ENCODE data around the gene CIAO3. TPM values are rescaled to one million over a fixed set of nuclear protein-coding genes. Genes with fewer than 3 reads are reported as not detected.
"Not testable (repeated sequence)": the region's sequence is repeated elsewhere in the genome, so short reads cannot be mapped to it uniquely, and the experiment has no call there.

Gene CIAO3
- polyA plus RNA-seq, 6 donors from 2014 or later: 14.1 to 29.6 (median 20.5) TPM

DNA sequence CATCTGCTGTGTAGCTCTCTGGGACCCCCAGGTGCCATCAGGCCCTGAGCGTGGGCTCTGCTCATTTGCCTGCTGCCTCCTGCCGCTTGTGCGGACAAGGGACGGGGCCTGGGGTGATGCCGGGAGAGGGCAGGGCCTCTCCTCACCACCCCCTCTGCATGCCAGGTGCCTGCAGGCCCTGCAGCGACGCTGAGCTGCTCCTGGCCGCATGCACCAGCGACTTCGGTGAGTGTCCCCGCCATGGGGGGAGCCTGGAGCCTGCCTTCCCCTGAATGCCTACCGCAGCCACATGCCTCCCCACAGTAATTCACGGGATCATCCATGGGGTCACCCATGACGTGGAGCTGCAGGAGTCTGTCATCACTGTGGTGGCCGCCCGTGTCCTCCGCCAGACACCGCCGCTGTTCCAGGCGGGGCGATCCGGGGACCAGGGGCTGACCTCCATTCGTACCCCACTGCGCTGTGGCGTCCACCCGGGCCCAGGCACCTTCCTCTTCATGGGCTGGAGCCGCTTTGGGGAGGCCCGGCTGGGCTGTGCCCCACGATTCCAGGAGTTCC is 23.9 kb downstream of the CIAO3 start:
- peak overlapping the region in 2 of 8 donors; percentile 68 to 71 for H3K4me3 Mint-ChIP-seq
- no peak for ATAC-seq (ENCODE audit: low read depth in 2 of 2)
- H3K27ac Mint-ChIP-seq: no peak overlapping the region
- H3K36me3 Mint-ChIP-seq: no peaks in the 10 kb centered on the region
- H3K27me3 Mint-ChIP-seq: peaks cover 0 to 20% (median 7%) of the 10 kb centered on the region in 3 donors
- peaks cover 10 to 24% (median 17%) of the 10 kb centered on the region in 3 donors for H3K4me1 Mint-ChIP-seq
- H3K9me3 Mint-ChIP-seq: no peaks in the 10 kb centered on the region
- DNase-seq: no peak

GRCh38 chr16:716200-716568 is 24.6 kb downstream of the CIAO3 start:
- no peak for ATAC-seq (ENCODE audit: low read depth in 2 of 2)
- Mint-ChIP-seq H3K4me1 (peaks cover 10 to 24% (median 18%) of the 10 kb centered on the region in 3 donors), H3K27ac (peak overlapping the region in 1 of 6 donors; percentile 68)

GRCh38 chr16:715477-716199 is 25.2 kb downstream of the CIAO3 start:
- DNase-seq: no peak
- Mint-ChIP-seq H3K36me3 (no peaks in the 10 kb centered on the region), H3K9me3 (no peaks in the 10 kb centered on the region), H3K27ac (no peak overlapping the region), H3K27me3 (peaks cover 0 to 30% (median 7%) of the 10 kb centered on the region in 3 donors), H3K4me1 (peaks cover 10 to 24% (median 19%) of the 10 kb centered on the region in 3 donors), H3K4me3 (peak overlapping the region in 7 of 8 donors; percentile 51 to 75 (median 68))
- ATAC-seq (ENCODE audit: low read depth in 2 of 2): peak; percentile 13

More at GRCh38 chr16:716200-716568, 24.6 kb downstream of the CIAO3 start:
- DNase-seq: no peak
- Mint-ChIP-seq H3K27me3 (peaks cover 0 to 25% (median 7%) of the 10 kb centered on the region in 3 donors), H3K36me3 (no peaks in the 10 kb centered on the region), H3K4me3 (peak overlapping the region; percentile 51 to 77 (median 70)), H3K9me3 (no peaks in the 10 kb centered on the region)

DNA sequence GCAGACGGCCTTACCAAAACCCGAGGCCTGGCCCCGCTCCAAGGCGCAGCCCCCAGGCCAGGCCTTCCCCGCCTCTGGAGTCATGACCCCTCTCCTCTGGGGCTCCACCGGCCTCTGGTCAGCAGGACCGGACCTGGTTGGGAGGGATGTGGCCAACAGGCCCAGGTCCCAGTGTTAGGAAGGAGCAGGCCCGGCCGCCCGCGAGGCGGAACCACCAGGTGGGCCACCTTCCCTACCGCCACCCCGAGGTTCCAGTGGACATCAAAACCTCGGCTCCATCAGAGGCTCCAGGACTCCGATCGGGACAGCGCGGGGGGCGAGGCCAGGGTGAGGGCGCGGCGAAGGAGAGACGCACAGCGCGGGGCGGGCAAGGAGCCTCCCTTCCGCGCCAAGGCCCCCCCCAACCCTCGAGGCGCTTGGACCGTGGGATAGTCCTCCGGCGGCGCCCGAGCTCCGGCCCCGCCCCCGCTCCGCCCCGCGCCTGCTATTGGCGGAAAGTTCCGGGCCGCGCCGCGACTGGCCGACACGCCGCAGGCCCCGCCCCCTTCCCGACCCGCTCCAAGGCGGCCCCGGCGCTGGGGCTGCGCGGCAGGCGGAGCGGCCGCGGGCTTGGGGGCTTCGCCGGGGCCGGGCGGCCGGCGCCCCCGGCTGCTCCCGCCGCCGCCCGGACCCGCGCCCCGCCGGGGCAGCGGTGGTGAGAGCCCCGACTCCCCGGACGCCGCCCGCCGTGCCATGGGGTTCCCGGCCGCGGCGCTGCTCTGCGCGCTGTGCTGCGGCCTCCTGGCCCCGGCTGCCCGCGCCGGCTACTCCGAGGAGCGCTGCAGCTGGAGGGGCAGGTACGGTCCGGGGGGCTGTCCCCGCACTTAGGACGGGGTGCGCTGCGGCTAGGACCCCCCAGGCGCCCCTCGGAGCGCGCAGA is 26.0 kb downstream of the CIAO3 start, which contains the start of gene METRN:
Gene METRN (plus strand): TSS at position 561 of the 919 bp plus-strand sequence. CDS start 172 bp downstream, at position 733.
- peak; percentile 85 for ATAC-seq (ENCODE audit: low read depth in 2 of 2)
- no peak within 1 kb of the TSS for H3K27ac Mint-ChIP-seq

GRCh38 chr16:714079-714478 is 26.7 kb downstream of the CIAO3 start:
- Mint-ChIP-seq H3K9me3 (no peaks in the 10 kb centered on the region), H3K27me3 (peaks cover 6 to 46% (median 13%) of the 10 kb centered on the region in 3 donors), H3K36me3 (no peaks in the 10 kb centered on the region), H3K27ac (no peak overlapping the region), H3K4me3 (peak overlapping the region in 7 of 8 donors; percentile 30 to 64 (median 44)), H3K4me1 (peaks cover 7 to 9% (median 8%) of the 10 kb centered on the region in 3 donors)
- ATAC-seq (ENCODE audit: low read depth in 2 of 2) (no peak), DNase-seq (no peak)

More for the DNA sequence above, 26.0 kb downstream of the CIAO3 start, which contains the start of gene METRN:
- DNase-seq: peak; percentile 83
- Mint-ChIP-seq H3K4me1 (peaks cover 10 to 16% (median 13%) of the 10 kb centered on the region in 3 donors), H3K4me3 (peak within 1 kb of the TSS in 7 of 8 donors; percentile 51 to 75 (median 68)), H3K27me3 (peaks cover 0 to 38% (median 7%) of the 10 kb centered on the region in 3 donors), H3K36me3 (no peaks in the 10 kb centered on the region), H3K9me3 (no peaks in the 10 kb centered on the region)

DNA sequence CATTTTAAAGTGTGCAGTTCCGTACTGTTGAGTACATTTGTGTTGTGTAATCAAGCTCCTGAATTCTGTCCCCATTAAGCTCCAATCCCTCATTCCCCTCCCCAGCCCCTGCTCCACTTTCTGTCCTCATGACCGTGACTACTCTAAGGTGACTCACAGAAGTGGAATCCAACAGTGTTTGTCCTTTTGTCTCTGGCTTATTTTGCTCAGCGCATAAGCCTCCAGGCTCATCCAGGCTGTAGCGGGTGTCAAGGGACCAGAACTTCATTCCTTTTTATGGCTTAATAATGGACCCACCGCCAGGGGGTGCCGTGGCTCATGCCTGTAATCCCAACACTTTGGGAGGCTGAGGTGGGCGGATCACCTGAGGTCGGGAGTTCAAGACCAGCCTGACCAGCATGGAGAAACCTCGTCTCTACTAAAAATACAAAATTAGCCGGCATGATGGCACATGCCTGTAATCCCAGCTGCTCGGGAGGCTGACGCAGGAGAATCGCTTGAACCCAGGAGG is 28.0 kb downstream of the CIAO3 start:
- not testable (repeated sequence) for H3K4me1 Mint-ChIP-seq; H3K27ac Mint-ChIP-seq; DNase-seq; ATAC-seq (ENCODE audit: low read depth in 2 of 2); H3K36me3 Mint-ChIP-seq; H3K9me3 Mint-ChIP-seq
- Mint-ChIP-seq H3K27me3 (peaks cover 18 to 59% (median 25%) of the 10 kb centered on the region in 3 donors), H3K4me3 (peak overlapping the region in 2 of 8 donors; percentile 71 to 74)

DNA sequence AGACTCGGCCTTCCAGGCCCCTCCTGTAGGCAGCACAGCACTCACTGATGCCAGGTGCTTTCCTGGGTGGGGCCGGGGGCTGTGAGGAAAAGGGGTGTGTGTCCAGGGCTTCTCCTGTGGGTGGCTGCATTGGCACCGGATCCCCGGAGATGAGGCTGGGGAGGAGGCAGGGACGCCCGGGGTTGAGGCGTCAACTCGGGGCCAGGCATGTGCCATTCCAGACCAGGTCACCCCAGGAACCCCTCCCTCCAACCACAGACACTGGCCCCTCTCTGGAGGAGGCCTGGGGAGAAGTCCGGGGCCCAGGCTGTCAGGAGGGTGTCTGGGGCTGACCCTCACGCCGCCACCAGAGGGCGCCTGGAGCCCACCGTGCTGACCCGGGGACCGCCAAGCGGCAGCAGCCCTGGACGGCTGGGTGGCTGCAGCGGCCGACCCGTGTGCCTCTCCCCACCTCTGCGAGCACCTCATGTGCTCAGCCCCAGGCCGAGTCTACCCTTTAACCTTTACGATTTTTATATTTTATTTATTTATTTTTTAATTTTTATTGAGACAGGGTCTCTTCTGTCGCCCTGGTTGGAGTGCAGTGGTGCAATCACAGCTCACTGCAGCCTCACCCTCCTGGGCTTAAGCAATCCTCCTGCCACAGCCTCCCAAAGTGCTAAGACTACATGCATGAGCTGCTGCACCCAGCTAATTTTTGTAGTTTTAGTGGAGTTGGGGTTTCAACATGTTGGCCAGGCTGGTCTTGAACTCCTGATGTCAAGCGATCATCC is 29.1 kb downstream of the CIAO3 start:
- H3K9me3 Mint-ChIP-seq: no peaks in the 10 kb centered on the region
- peak; percentile 67 to 68 for ATAC-seq (ENCODE audit: low read depth in 2 of 2)

DNA sequence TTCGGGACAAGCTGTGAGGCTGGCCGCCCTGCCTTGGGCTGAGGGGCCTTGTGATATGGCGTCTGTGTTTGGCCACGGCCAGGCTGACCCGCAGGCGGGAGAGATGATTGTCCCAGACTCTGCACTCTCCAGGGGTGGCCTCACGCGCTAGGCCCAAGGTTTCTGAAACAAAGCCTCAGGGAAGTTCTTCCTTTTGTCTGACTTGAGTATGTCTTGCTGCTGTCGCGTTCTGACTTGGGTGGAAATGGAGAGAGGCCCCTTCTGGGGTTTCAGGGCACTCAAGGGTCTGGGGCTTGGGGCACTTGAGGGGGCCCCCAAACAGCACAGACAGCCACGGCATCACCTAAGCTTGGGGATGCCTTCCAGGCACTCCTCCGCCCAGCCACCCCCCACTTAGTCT is 29.7 kb downstream of the CIAO3 start:
- H3K4me3 Mint-ChIP-seq: no peak overlapping the region
- peaks cover 3 to 13% (median 7%) of the 10 kb centered on the region in 3 donors for H3K4me1 Mint-ChIP-seq
- no peak for ATAC-seq (ENCODE audit: low read depth in 2 of 2)
- DNase-seq: no peak
- no peaks in the 10 kb centered on the region for H3K9me3 Mint-ChIP-seq
- H3K27me3 Mint-ChIP-seq: peaks cover 24 to 68% (median 31%) of the 10 kb centered on the region in 3 donors
- no peaks in the 10 kb centered on the region for H3K36me3 Mint-ChIP-seq
- peak overlapping the region in 1 of 6 donors; percentile 42 for H3K27ac Mint-ChIP-seq

More for the DNA sequence above, 29.1 kb downstream of the CIAO3 start:
- H3K4me1 Mint-ChIP-seq: peaks cover 3 to 8% (median 6%) of the 10 kb centered on the region in 3 donors
- peak; percentile 79 for DNase-seq
- peaks cover 24 to 68% (median 28%) of the 10 kb centered on the region in 3 donors for H3K27me3 Mint-ChIP-seq
- no peaks in the 10 kb centered on the region for H3K36me3 Mint-ChIP-seq
- H3K27ac Mint-ChIP-seq: no peak overlapping the region
- no peak overlapping the region for H3K4me3 Mint-ChIP-seq

GRCh38 chr16:710500-711075 is 30.2 kb downstream of the CIAO3 start:
- no peak for ATAC-seq (ENCODE audit: low read depth in 2 of 2)
- DNase-seq: no peak
- Mint-ChIP-seq H3K27ac (no peak overlapping the region), H3K4me1 (peaks cover 3 to 13% (median 7%) of the 10 kb centered on the region in 3 donors), H3K36me3 (no peaks in the 10 kb centered on the region), H3K9me3 (no peaks in the 10 kb centered on the region), H3K4me3 (no peak overlapping the region), H3K27me3 (peaks cover 24 to 68% (median 31%) of the 10 kb centered on the region in 3 donors)

DNA sequence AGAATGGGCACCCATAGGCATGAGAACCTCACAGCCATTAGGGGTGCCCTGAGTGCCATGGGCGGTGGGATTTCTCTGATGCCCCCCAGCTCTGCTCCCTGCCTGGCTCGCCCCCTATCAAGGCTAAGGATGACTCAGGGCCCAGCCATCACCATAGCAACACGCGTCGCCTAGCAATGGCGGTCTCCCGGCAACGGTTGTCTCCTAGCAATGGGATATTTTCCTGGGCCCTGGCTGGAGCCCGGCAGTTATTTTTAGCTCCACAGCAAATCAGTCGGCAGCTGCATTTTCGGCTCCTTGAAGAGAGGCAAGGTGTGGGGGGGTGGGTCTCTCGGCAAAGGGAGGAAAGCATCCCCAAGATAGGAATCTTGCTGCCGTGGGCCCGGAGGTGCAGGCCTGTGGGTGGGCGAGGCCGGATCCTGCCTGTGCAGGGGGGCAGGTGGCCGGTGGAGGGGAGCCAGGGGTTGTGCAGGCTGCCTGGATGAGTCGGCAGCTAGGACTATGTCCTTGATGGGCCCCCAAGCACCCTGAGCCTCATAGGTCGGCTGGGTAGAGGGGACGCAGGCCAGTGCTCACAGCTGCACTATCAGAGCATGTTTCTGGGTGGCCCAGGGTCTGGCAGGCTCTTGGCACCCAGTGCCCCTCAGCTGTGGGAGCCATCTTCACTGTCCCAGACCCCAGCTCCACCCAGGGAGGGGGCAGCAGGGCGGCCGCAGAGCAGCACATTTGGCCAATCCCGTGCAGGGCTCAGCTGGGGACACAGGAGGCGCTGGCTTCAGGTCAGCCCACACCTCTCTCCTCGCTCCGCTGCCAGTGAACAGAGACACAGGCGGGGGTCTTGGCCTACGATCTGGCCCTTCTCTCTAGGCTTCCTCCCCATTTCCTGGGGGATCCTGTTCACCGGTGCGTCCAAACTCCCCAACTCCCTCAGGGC is 31.0 kb downstream of the CIAO3 start:
- Mint-ChIP-seq H3K27me3 (peaks cover 24 to 68% (median 31%) of the 10 kb centered on the region in 3 donors), H3K4me1 (peaks cover 3 to 13% (median 7%) of the 10 kb centered on the region in 3 donors), H3K9me3 (no peaks in the 10 kb centered on the region), H3K4me3 (no peak overlapping the region), H3K27ac (no peak overlapping the region), H3K36me3 (no peaks in the 10 kb centered on the region)
- no peak for ATAC-seq (ENCODE audit: low read depth in 2 of 2)
- no peak for DNase-seq

DNA sequence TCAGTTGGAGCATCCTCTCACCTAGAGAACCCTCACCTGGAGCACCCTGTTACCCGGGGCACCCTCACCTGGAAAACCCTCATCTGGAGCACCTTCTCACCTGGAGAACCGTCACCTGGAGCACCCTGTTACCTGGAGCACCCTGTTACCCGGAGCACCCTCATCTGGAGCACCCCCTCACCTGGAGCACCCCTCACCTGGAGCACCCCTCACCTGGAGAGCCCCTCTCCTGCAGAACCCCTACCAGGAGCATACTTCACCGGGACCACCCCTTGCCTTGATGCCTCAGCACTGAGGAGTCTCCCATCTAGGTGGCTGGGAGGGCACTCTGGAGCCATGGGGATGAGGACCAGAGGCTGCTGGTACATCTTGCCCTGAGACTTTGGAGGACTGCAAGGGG is 31.8 kb downstream of the CIAO3 start:
- H3K27me3 Mint-ChIP-seq: peaks cover 24 to 69% (median 29%) of the 10 kb centered on the region in 3 donors
- DNase-seq: no peak

More for the DNA sequence above, 31.8 kb downstream of the CIAO3 start:
- Mint-ChIP-seq H3K27ac (no peak overlapping the region), H3K9me3 (no peaks in the 10 kb centered on the region), H3K4me1 (peaks cover 3 to 13% (median 7%) of the 10 kb centered on the region in 3 donors), H3K4me3 (no peak overlapping the region), H3K36me3 (no peaks in the 10 kb centered on the region)
- ATAC-seq (ENCODE audit: low read depth in 2 of 2): no peak

Measured in naive B cell (primary cell).